ENCODE results near the gene SERBP1. TPM values are rescaled to one million over a fixed set of nuclear protein-coding genes. Genes with fewer than 3 reads are reported as not detected.

The SERBP1 gene
- total RNA-seq, 1 donor from 2014 or later: 135 TPM

- H3K27ac ChIP-seq: no peak overlapping the region
- no peak for TF ChIP-seq CTCF (IDR thresholded peaks at IDR 0.05)
- H3K36me3 ChIP-seq: no peaks in the 10 kb centered on the region
- H3K9me3 ChIP-seq: no peaks in the 10 kb centered on the region
- intact Hi-C loops (cut with DNase I): no loop called here
- no peak for DNase-seq
- H3K27me3 ChIP-seq (ENCODE audit: low read depth): no peaks in the 10 kb centered on the region
- no peak overlapping the region for H3K4me3 ChIP-seq
- peaks cover 6% of the 10 kb centered on the region for H3K4me1 ChIP-seq
- no peak for ATAC-seq
Measured at GRCh38 chr1:67433837-67434236, 3.6 kb upstream of the SERBP1 start.

DNA sequence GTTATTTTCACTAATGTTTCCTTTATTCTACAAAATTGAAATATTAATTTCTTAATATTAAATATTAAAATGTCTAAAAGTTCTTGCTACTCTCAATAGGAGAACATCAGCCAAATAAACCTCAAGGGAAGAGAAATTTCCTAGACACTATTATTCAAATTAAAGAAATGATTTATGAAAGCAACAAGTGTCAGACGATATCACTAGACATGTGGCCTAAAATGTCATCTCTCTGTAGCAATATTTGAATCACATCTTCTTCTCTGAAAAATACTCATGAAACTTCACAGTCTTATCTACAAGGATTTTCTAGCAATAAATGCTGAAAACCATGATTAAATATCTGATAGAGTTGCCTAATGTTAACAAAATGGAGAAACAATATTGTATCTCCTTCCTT, 2.5 kb upstream of the SERBP1 start:
- TF ChIP-seq CTCF (IDR thresholded peaks at IDR 0.05): no peak
- DNase-seq (no peak), ATAC-seq (no peak)
- H3K36me3 ChIP-seq: no peaks in the 10 kb centered on the region
- peaks cover 10% of the 10 kb centered on the region for H3K4me1 ChIP-seq
- no peaks in the 10 kb centered on the region for H3K27me3 ChIP-seq (ENCODE audit: low read depth)
- no peak overlapping the region for H3K4me3 ChIP-seq
- H3K27ac ChIP-seq: no peak overlapping the region
- no peaks in the 10 kb centered on the region for H3K9me3 ChIP-seq
- intact Hi-C loops (cut with DNase I): no loop called here

DNA sequence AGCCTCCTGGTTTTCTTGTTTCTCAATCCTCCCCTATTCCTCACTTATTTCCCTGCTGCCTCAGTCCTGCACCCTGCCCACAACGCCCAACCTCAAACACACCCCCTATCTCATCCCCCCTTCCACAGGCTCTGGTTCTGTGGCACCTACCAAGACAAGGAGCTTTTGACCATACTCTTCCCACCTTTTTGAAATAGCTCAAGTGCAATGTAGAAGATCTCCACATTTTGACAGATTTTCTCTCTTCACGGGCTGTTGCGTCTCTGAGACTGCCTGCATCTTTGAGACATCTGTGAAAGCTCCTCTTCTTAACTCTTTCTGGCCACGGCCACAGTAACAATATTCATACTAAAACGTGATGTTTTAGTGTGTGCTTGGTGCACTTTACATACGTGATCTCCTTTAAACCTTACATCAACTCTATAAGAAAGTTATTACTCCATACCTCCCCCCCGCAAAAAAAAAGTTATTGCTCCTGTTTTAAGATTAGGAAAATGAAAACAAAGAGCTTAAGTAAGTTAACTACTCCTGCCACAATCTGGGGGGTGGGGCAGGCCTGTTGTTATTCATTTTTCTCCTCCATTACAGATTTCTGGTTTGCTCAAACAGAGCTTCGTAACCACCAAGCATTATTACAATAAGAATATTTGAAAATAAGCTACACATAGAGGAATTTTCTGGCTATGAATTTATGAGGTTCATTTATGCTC, 1.8 kb upstream of the SERBP1 start:
- ATAC-seq (no peak), DNase-seq (no peak)
- H3K9me3 ChIP-seq: no peaks in the 10 kb centered on the region
- peaks cover 17% of the 10 kb centered on the region for H3K4me1 ChIP-seq
- intact Hi-C loops (cut with DNase I): no loop called here
- no peak overlapping the region for H3K27ac ChIP-seq
- peak overlapping the region; percentile 84 for H3K4me3 ChIP-seq
- no peak for TF ChIP-seq CTCF (IDR thresholded peaks at IDR 0.05)
- H3K36me3 ChIP-seq: no peaks in the 10 kb centered on the region
- no peaks in the 10 kb centered on the region for H3K27me3 ChIP-seq (ENCODE audit: low read depth)

- DNase-seq (no peak), ATAC-seq (no peak)
- H3K9me3 ChIP-seq: no peaks in the 10 kb centered on the region
- no peaks in the 10 kb centered on the region for H3K36me3 ChIP-seq
- no peaks in the 10 kb centered on the region for H3K27me3 ChIP-seq (ENCODE audit: low read depth)
- H3K4me1 ChIP-seq: peaks cover 24% of the 10 kb centered on the region
- intact Hi-C loops (cut with DNase I): no loop called here
- peak overlapping the region; percentile 88 for H3K27ac ChIP-seq
- H3K4me3 ChIP-seq: peak overlapping the region; percentile 84
- no peak for TF ChIP-seq CTCF (IDR thresholded peaks at IDR 0.05)
Measured at GRCh38 chr1:67431156-67431765, 1.1 kb upstream of the SERBP1 start.

DNA sequence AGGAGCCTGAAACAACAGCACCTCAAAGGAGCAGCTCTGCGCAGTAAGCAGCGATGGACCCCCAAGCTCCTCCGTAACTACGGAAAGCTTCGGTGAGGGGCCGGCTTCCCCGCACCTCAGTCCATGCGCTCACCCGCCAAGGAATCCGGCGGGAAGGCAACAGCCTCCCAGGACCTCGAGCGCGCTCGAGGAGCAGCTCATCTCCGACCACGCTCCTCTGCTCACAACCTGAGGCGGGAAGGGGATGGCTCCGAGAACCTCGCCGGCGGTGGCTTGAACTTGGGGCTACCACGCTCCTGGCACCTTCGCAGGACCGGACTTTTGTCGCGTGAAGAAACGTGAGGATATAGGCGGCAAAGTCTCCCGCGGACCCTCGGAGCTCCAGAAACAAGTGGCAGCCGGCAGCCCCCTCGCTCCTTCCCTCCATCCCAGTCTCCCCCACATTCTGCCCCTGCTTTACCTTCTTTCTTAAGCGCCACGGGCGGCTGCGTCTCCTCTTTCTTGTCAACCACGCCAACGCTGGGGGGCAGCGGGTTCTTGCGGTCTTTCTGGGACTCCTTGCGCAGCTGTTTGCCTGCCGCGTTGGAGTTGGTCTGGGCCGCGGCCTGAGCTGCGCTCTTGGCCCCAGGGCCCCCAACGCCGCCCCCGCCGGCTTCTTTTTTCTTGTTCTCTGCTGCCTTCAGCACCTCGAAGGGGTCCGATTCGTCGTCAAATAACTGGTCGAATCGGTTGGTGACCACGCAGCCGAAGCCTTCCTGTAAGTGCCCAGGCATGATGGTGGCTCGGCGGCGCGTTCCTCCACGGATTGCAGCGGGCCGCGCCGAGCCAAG, 459 bp downstream of the SERBP1 start:
- DNase-seq (peak; percentile 57), ATAC-seq (peak; percentile 38 to 47)
- H3K9me3 ChIP-seq: no peaks in the 10 kb centered on the region
- peak overlapping the region; percentile 88 for H3K27ac ChIP-seq
- no peaks in the 10 kb centered on the region for H3K27me3 ChIP-seq (ENCODE audit: low read depth)
- peak overlapping the region; percentile 84 for H3K4me3 ChIP-seq
- TF ChIP-seq CTCF (IDR thresholded peaks at IDR 0.05): no peak
- peaks cover 30% of the 10 kb centered on the region for H3K4me1 ChIP-seq
- peaks cover 14% of the 10 kb centered on the region for H3K36me3 ChIP-seq
- intact Hi-C loops (cut with DNase I): no loop called here

Measured in lower lobe of right lung (tissue), 2 donors.